ENCODE data around the gene OR1L8.

DNA sequence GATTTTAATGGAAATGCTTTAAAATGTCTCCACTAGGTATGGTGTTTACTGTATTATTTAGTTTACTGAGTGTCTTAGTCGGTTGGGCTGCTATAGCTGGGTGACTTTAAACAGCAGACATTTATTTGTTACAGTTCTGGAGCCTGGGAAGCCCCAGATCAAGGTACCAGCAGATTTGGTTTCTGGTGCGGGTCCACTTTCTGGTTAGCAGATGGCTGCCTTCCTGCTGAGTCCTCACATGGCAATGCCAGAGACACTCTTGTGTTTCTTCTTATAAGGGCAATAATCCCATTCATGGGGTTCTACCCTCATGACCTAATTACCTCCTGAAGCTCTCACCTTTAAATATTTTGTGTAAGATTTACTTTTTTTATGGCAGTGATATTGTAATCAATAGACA lies 65.0 kb downstream of the OR1L8 start:
- TF ChIP-seq, protein P1, sequence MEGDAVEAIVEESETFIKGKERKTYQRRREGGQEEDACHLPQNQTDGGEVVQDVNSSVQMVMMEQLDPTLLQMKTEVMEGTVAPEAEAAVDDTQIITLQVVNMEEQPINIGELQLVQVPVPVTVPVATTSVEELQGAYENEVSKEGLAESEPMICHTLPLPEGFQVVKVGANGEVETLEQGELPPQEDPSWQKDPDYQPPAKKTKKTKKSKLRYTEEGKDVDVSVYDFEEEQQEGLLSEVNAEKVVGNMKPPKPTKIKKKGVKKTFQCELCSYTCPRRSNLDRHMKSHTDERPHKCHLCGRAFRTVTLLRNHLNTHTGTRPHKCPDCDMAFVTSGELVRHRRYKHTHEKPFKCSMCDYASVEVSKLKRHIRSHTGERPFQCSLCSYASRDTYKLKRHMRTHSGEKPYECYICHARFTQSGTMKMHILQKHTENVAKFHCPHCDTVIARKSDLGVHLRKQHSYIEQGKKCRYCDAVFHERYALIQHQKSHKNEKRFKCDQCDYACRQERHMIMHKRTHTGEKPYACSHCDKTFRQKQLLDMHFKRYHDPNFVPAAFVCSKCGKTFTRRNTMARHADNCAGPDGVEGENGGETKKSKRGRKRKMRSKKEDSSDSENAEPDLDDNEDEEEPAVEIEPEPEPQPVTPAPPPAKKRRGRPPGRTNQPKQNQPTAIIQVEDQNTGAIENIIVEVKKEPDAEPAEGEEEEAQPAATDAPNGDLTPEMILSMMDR (conservative IDR thresholded peaks at IDR 0.05; ENCODE audit: low read length), result no peak
- no peak for TF ChIP-seq EZH2phosphoT487 (IDR thresholded peaks at IDR 0.05; ENCODE audit: borderline replicate concordance, low read depth, low read length)

Data from OCI-LY7 (cell line).